HK-2 (cell line): ENCODE data around the gene MSH2.
"Not testable (repeated sequence)": the region's sequence is repeated elsewhere in the genome, so short reads cannot be mapped to it uniquely, and the experiment has no call there.

Experiments
- DNase-seq: peaks from one replicate; pipeline ENCODE4 v3.0.0-alpha.2; 2018; ENCODE audit not compliant: unreplicated experiment

The MSH2 gene

DNA sequence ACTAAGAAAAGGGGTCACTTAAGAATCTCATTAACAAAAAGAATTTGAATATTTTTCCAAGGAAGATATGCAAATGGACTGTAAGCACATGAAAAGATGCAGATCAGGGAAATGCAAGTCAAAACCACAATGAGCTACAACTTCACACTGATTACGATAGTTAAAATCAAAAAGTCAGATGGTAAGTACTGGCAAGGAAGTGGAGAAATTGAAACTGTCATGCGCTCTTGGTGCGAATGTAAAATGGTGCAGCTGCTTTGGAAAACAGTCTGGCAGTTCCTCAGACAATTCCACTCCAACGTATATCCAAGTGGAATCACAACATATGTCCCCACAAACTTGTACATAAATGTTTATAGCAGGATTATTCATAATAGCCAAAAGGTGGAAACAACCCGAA is 81.4 kb downstream of the MSH2 start:
- no peak for DNase-seq

GRCh38 chr2:47485177-47485576 is 82.2 kb downstream of the MSH2 start:
- no peak for DNase-seq

DNA sequence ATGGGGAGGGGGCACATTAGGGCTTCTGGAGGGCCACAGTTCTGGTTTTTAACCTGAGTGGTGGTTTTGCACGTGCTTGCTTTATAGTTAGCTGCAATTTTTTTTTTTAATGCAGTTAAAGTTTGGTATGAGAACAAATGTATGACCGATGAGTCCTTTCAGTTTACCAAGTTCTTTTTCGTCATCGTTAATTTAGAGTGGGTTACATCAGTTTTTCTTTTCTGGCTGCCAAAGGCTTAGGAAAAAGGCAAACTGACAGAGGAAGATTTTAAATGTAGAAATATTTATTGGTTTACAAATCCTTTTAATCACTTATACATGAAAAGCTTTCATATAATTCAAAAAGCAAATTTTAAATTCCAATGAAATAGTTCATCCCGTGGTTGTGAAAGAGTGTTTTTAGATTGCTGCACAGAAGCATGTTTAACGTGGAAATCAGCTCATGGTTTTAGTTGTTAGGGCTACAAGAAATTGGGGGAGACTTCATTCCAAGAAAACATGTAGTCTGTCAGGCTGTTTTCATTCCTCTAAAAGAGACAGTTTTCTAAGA is 82.9 kb downstream of the MSH2 start:
- DNase-seq = no peak

GRCh38 chr2:47486841-47487497 is 84.0 kb downstream of the MSH2 start:
- no peak for DNase-seq

DNA sequence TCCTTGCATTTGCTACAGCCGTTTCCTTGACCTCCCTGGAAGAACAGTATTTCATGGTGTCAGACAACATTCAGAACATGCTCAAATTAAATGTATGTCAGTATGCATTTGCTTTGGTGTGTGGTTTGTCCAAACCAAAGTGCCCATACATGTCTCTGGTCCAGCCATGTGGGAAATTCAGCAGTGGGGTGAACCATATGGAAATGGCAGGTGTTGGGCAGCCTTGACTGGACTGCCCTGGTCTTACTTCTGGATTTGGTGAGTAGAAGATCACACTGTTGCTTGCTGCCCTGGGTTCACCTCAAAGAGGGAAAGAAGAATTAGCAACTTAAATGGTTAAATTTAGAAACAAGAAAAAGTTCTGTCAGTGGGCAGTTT is 84.5 kb downstream of the MSH2 start:
- no peak for DNase-seq

GRCh38 chr2:47488870-47489584 is 86.1 kb downstream of the MSH2 start:
- DNase-seq = peak; percentile 50

DNA sequence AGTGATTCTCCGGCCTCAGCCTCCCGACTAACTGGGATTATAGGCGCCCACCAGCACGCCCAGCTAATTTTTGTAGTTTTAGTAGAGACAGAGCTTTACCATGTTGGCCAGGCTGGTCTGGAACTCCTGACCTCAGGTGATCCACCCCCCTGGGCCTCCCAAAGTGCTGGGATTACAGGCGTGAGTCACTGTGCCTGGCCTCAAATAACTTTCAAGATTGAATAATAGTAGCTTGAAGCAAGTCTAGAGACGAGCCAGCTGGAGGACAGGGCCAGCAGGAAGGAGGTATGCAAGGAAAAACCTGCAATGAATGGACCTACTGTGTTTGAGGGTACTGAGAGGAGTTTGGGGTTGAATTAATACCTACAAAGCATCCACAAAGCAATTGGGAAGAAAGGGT is 87.5 kb downstream of the MSH2 start:
- no peak for DNase-seq

GRCh38 chr2:47493317-47494035 is 90.5 kb downstream of the MSH2 start:
- DNase-seq = no peak

DNA sequence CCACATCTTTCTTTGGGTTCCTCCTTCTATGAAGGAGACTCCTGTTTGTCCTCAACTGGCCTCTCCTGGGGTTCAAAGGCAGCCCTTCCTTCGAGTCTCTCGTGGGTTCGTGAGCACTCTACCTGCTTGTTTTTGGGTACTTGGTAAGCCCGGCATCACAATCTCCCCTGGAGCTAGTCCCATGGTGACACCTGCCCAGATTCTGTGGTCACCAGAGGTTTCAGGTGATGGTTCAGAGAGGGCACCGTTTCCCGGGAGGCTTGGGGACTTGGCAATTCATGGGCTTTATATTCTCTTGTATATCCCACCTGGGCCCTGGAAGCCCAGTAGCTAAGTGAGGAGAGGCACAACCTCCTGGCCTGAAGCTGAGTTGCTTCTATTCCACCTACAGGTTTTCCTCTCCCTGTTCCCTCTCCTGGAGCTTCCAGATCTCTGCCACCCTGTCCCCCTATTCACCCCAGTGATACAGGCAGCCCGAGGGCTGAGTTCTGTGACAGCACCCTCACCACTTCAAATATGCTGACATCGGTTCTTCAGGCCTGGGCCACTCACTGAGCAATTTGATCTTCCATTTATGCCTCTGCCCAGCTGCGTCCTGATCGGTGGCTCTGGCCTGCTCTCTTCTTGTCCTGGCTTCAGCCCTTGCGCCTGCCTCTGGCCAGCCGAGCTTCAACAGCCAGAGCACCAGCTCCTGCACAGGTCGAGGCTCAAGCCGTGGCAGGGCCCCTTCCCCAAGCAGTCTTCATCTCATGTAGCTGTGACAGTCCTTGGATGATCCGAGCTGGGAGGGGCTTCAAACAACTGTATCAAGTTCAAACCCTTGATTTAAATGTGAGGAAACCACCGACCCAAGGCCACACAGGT is 91.5 kb downstream of the MSH2 start:
- DNase-seq = no peak

DNA sequence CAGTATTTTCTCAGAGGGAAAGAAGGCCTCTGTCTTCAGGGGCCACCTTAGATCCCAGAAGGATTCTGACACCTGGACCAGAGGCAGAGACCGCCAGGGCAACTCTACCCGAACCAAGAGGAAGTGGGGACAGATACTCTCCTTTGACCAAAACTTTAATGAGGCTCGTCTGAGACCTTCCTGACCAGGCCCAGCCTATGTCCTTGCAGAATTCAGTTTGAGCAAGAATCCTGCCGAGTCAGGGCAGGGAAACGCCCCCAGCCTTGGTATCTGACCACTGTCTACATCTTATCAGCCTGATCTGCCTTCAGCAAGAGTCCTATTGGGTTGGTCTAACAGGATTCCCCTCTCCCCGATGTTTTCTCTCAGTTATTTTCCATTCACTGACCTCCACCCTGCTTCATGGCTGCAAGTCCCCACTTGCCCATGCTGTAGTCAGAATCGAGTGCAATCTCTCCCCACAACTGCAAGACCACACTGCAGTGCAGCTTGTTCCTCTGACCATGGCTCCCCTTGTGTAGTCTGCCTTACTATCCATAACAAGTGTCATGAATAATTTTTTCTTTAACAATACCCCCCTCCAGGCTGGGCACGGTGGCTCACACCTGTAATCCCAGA is 95.0 kb downstream of the MSH2 start:
- DNase-seq = no peak

DNA sequence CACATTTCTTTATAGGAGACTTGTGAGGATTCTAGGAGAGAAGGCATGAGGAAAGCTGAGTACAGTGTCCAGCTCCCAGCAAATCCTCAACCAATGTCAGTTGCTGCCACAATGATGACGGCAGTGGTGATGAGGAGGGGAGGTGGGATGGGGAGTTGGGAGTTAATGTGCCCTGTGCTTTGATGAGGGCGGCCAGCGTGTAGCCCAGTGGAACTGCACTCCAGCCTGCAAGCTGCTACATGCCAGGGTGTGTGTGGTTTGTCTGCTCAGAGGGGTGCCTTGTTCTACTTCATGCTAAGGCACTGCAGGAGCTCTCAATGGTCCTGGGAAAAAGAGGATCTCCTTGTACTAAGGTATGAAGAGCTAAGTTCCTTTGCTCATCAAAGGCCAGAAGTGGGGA is 96.1 kb downstream of the MSH2 start:
- DNase-seq = no peak

- DNase-seq = no peak
Measured at GRCh38 chr2:47499621-47500309, 96.8 kb downstream of the MSH2 start.

GRCh38 chr2:47501374-47502200 is 98.6 kb downstream of the MSH2 start:
- no peak for DNase-seq

DNA sequence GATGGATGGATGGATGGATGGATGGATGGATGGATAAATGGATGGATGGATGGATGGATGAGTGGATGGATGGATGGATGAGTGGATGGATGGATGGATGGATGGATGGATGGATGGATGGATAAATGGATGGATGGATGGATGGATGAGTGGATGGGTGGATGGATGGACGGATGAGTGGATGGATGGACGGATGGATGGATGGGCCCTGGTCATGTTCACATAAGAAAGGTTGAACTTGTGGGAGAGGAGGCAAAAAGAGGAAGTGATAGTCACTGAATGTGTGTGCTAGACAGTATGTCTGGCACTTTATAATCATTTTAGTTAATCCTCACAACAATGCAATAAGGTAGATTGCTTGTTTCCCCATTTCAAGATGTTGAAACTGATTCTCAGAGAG is 99.5 kb downstream of the MSH2 start:
- not testable (repeated sequence) for DNase-seq

GRCh38 chr2:47503481-47504070 is 100.6 kb downstream of the MSH2 start:
- DNase-seq = no peak

DNA sequence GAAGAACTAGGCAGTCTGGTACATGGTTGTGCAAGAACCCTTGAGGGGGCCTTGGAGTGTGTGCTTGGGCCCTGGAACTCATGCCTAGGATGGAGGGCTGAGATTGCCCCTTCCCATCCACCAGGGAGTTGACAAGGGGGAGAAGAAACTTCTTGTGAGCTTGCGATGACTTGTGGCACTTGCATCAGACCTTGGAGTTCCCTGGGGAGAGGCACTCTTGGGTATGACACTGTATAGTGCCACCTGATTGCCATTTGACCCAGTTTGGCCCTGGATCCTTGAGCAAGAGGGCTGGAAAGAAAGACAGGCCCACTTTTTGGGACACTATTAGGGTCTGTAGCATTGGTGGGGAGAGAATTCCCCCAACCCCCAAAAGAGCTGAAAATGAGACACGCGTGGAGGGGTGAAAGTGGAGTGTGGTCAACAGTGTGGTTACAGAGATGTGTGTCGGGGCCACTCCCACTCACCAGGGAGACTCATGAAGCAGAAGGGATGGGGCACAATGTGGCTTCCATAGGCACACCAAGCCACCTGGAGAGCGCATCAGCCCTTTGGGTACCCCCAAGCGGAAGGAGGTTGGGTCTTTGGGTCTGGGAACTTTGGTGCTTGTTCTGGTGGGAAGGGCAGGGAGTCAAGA is 101.3 kb downstream of the MSH2 start:
- DNase-seq = no peak

DNA sequence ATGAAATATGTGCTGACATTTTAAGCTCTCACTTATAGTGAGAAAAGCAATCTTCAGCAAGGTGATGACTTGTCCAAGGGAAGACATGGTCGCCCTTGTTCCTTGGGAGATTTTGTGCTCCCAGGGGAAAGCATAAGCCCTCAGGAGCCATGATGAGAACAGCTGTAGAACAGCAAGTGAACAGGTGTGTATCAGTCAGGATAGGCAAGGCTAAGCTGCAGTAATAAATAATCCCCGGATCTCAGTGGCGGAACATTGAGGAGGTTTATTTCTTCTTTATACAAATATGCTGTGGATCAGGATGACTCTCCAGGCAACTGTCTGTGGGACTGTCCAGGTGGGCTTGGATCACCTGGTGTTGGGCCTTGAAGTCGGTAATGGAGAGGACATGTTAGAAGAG is 103.1 kb downstream of the MSH2 start:
- DNase-seq = no peak

- DNase-seq = no peak
Measured at GRCh38 chr2:47506436-47506835, 103.5 kb downstream of the MSH2 start.

DNA sequence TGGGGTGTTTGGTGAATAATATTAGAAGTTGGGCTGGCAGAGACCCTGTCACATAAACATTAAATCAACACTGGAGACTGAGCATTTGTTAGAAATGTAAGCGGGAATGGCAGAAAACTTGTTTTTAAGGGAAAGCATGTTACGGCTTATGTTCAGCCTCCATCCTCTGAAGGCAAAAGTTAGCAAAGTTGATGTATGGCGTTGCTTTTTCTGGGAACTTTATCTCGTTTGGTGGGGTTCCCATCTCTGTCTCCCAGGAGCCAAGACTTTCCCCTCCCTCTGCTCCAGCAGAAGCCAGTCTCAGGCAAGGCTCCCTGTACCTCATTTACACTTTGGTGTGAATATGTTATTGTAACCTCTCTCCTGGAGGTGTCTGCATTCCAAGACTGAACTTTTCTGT is 105.1 kb downstream of the MSH2 start:
- no peak for DNase-seq
